Activated naive CD8-positive, alpha-beta T cell treated with anti-CD3 and anti-CD28 coated beads, Interleukin-2, amount 50 U/mL, for 16 hours (primary cell): ENCODE measurements around the gene PNLIPRP1.

Experiments
- DNase-seq: peaks from one replicate; pipeline ENCODE4 v3.0.0-alpha.2; 2020; ENCODE audit warnings: low read depth, low spot score

The PNLIPRP1 gene

DNA sequence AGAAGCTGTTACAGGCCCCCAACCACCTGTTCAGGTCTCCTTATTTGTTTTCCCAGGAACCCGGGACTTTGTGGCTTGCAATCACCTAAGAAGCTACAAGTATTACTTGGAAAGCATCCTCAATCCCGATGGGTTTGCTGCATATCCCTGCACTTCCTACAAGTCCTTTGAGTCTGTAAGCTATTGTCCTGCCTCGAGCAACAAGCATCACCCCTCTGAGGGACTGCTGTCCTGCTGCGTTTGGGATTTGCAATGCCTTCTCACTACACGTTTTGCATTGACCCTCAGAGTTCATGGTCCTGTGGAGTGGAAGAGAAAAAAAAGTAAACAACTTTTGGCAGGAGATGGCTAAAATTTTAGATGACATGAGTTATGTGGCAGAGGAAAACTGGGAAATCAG is 9.2 kb downstream of the PNLIPRP1 start:
- no peak for DNase-seq

DNA sequence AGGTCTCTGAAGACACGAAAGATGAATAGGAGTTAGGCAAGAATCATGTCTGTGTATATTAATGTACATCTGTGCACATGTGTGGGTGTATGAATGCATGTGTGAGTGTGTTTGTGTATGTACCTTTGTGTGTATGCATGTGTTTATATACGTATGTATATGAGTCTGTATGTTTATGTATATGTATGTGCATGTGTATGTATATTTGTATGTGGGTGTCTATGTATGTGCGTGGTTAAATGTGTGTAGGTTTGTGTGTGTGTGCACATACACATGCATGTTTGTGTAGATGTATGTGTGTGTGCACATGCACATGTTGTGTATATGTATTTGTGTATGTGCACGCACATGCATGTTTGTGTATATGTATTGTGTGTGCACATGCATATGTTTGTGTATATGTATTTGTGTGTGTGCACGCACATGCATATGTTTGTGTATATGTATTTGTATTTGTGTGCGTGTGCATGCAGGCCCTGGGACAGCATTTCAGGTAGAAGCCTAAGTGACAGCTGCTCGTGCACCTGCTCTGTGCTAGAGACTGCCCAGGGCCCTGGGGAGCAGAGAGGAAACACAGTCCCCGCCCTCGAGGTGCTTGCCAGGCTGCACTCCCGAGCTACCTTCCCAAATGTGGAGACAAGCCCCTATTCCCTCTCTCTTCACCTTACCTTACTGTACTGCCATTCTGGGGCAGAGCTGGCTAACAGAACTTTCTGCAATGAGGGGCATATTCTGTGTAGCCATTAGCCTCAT is 12.1 kb downstream of the PNLIPRP1 start:
- no peak for DNase-seq

GRCh38 chr10:116606061-116606483 is 15.3 kb downstream of the PNLIPRP1 start:
- DNase-seq: no peak

DNA sequence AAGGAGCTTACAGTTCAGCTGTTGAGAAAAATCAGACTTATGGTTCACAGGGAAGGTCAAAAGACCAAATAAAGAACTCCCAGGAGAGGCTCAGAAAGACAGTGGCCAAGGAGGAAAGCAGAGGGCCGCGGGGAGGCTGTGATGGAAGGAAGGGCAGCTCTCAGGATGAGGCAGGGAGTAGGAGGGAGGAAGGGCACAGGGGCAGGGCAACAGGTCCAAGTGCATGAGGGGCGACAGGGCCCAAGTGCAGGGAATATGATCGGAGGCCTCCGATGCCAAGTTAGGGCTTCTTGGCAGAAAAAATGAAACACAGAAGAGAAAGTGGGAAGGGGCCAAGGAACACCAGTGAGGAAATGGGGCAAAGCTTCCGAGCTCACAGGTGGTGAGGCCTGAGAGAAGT is 16.6 kb downstream of the PNLIPRP1 start:
- DNase-seq: no peak

DNA sequence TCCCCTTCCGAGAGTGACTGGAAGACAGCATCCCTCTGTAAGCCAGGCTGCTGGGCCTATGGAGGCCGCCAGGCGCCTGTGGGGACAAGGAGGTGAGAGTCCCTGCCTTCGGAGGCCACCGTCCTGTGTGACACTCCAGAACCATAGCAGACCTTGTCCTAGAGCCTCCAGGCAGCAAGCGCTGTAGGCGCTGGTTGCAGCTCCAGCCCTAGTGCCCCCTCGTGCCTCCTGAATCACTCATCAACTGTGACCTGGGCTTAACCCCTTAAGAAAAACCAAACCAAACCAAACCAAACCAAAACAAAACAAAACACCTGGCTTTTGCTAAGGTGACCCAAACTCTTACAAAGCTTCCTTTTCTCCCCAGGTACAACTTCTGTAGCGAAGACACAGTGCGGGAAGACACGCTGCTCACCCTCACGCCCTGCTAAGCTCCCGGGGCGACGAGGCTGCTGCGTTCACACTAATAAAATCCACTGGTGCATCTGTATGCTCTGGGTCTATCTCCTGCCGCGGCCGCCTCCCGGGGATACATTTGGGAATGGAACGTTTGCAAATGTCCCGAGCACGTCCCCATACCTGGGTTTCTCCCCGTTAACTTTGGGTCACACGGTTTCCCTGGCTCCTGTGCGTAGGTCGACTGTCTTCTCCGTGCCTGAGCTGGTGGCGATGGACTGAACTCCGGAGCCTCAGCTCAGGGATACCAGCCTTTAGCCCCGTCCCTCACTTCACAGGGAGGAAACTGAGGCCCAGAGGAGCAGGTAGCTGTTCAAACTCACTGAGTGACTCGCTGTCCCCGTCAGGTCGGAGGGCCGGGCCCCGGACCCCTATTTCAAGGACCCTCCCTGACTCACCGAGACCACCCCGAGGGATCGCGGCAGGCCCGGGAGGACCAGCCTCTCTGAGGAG is 18.2 kb downstream of the PNLIPRP1 start:
- DNase-seq: no peak

GRCh38 chr10:116610443-116611152 is 19.8 kb downstream of the PNLIPRP1 start:
- DNase-seq: no peak

DNA sequence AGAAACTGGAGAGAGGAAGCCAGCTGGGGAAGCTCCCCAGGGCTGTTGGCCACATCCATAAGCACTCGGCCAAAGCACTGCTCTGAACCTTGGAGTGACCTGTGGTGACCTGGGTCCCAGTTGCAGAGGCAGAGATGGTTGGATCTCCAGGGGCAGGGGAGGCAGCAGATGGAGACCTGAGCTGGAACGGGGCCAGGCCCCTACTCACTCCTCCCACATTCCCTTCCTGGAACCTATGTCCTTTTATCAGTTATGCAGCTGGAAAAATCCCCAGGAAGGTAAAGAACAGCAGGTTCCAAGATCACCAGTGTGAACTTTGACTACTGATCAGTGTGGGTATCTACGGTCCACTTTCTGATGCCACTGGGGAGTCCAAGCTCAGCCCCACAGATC is 20.4 kb downstream of the PNLIPRP1 start:
- DNase-seq: no peak

GRCh38 chr10:116612107-116612769 is 21.5 kb downstream of the PNLIPRP1 start:
- no peak for DNase-seq

DNA sequence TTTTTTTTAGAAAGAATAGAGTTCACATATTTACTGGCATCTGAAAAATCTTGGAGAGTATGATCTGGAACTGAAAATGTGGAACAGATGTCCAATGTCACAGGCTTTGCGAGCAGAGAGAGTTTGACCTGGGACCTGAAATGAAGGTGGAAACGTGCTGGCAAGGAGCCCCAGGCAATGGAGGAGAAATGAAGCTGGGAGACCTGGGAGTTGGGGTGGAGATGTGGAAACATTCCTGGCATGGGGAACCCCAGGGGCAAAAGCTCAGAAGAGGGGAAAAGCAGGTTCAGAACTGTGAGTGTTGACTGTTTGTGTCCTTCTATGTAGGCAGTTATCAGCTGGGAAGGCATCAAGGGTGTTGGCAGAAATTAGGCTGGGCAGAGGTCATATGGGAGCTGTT is 22.7 kb downstream of the PNLIPRP1 start:
- no peak for DNase-seq

GRCh38 chr10:116614796-116615195 is 24.0 kb downstream of the PNLIPRP1 start:
- DNase-seq: no peak

DNA sequence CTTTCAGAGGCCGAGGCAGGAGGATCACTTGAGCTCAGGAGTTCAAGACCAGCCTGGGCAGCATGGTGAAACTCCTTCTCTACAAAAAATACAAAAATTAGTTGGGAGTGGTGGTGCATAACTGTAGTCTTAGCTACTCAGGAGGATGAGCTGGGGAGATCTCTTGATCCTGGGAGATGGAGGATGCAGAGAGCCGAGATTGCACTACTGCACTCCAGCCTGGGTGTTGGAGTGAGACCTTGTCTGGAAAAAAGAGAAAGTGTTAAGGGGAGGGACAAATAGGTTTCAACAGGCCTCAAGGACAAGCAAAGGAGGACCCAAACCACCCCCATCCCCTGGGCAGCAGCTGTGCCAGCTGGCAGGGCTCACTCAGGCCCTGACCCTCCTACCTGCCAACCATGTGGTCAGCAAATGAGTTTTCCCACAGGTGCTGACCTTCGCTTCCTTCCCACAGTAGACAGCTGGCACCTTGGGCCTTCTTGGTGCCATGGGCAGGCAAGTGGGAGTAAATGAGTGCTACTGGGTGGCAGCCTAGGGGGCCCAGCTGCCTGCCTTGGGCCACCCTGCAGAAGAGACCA is 24.5 kb downstream of the PNLIPRP1 start:
- DNase-seq: no peak

GRCh38 chr10:116620423-116621400 is 30.0 kb downstream of the PNLIPRP1 start, which contains the start of gene PNLIPRP2:
Gene PNLIPRP2, plus strand, starts transcription at chr10:116620953.
- DNase-seq: no peak

GRCh38 chr10:116621476-116621875 is 30.7 kb downstream of the PNLIPRP1 start:
- DNase-seq: no peak

GRCh38 chr10:116621934-116622655 is 31.3 kb downstream of the PNLIPRP1 start:
- DNase-seq: no peak

- no peak for DNase-seq
Observed at GRCh38 chr10:116625845-116626244, 35.1 kb downstream of the PNLIPRP1 start.

DNA sequence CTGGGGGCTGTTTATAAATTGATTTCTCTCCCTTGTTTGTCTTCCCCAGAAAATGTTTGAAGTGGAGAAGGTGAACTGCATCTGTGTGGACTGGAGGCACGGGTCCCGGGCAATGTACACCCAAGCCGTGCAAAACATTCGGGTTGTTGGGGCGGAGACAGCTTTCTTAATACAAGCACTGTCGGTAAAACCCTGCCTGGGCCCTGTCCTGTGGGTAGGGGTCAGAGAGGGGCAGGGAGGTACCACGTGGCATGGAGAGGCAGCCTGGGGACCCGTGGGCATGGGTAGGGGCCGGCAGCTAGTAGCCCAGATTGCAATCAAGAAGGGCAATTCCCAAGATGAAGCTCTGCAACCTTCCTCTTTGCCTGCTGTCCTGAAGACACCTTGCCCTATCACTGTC is 36.1 kb downstream of the PNLIPRP1 start:
- no peak for DNase-seq

- DNase-seq: no peak
Observed at GRCh38 chr10:116627386-116627933, 36.7 kb downstream of the PNLIPRP1 start.

DNA sequence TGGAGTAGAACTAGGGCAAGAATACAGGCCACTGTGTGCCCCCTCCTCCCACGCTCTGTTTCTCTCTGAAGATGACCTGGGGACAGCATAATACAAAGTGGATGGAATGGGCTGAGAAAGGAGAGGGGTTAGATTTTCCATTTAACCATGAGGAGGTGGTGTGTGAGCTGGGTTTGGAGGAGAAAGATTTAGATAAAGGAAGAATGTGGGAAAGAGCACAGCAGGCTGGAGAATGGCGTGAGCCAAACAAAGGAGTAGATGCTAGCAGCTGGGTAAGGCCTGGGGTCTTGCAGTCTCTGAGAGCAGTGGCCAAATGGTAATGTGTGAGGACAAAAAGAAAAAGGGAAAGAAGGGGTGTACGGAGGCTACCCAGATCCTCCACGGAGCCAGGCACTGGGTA is 38.6 kb downstream of the PNLIPRP1 start:
- DNase-seq: no peak

- no peak for DNase-seq
Observed at GRCh38 chr10:116630020-116630419, 39.3 kb downstream of the PNLIPRP1 start.
